HG03175 (cell line): ENCODE measurements around the gene MAP3K20.
"Not testable (repeated sequence)": the region's sequence is repeated elsewhere in the genome, so short reads cannot be mapped to it uniquely, and the experiment has no call there.

Experiments
- ATAC-seq: cut with Tn5 transposase; IDR thresholded peaks from one replicate; pipeline ENCODE4 v1.9.1; 2021; ENCODE audit warnings: mild to moderate bottlenecking, moderate library complexity; ENCODE audit not compliant: unreplicated experiment

MAP3K20 gene

DNA sequence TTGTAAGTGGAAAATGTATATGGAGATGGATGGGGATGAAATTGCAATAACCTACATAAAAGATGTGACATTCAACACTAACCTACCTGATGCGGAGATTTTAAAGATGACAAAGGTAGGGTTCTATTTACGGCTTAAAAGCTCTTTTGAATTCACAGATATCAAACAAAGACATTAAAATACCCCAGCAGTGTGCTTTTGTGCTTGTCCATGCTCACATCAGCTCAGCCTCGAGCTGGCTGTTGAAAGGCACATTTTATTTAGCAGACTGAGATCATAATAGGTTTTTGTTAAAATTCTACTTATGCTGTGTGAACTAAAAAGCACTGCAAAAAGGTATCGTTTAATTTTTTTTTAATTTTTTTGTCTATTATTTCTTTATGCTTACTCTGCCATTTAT, 183.1 kb downstream of the MAP3K20 start:
- ATAC-seq, result no peak

DNA sequence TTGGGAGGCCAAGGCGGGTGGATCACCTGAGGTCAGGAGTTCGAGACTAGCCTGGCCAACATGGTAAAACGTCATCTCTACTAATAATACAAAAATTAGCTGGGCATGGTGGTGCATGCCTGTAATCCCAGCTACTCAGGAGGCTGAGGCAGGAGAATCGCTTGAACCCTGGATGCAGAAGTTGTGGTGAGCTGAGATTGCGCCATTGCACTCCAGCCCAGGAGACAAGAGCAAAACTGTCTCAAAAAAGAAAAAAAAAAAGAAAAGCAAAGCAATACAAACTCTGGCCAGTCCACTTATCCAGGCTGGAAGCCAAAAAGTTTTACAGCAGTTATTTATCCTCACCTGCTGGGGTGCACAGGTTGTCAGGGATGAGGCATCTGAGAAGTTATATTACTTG, 186.7 kb downstream of the MAP3K20 start:
- not testable (repeated sequence) for ATAC-seq

DNA sequence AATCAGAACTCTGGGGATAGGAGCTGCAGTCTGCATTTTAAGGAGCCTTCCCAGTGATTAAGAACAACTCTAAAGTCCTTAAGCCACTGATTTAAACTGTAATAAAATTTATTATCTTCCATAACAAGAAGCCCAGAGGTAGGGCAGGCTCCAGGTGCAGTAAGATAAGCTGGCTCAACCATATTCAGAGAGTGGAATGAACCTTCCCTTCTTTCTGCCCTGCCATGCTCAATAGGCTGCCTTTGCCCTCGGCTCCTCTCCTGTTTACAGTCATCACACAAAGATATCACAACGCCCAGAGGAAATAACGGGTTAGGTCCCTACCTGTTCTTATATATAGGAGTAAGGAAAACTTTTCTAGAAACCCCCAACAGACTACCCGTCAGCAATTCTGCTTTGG, 188.5 kb downstream of the MAP3K20 start:
- no peak for ATAC-seq

DNA sequence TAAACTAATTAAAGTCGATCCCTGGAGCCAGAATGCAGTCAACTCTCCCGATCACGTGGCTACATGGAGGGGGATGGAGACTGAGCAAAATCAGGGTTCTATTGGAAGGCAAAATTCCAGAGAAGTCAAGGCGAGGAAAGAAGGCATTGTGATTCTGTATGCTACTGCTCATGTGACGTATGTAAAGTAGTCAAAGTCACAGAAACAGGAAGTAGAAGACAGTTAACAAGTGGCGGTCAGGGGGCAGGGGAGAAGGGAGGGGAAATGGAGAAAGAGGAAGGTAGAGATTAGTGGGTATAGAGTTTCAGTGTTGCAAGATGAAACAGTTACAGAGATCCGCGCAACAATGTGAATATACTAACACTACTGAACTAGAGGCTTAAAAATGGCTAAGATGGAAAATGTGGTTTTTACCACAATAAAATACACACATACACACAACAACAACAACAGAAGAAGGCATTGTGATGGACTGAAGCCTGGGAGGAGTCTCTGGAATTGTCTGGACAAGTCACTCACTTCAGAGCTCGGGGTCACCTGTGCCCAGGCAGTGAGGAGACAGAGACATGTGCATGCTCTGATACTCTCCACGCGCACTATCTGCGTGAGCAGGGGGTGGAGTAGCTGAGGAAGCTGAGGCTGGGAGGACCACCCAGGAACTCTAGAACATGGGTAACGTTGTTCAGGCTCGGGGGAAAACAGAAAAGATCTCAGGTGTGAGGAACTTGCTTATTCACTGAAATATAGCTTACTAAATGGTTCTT, 189.1 kb downstream of the MAP3K20 start:
- peak; percentile 99 for ATAC-seq

DNA sequence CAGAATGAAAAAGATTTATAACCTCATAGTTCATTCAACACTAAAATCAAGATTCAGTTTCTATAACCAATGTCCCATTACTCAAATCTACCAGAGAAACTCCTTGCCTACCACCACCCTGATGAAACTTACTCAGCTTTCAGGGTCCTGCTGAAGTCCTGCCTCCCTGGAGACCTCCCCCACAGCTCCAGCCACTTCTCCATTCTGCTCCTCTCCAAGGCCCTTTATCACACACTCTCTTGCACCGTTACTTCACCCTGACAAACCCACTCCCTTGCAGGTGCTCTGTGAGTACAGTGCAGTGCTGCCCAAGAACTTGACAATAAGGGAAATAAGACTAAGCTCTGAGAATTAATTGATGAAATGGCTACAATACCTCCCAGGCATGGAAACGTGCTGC, 195.5 kb downstream of the MAP3K20 start:
- ATAC-seq, result no peak

DNA sequence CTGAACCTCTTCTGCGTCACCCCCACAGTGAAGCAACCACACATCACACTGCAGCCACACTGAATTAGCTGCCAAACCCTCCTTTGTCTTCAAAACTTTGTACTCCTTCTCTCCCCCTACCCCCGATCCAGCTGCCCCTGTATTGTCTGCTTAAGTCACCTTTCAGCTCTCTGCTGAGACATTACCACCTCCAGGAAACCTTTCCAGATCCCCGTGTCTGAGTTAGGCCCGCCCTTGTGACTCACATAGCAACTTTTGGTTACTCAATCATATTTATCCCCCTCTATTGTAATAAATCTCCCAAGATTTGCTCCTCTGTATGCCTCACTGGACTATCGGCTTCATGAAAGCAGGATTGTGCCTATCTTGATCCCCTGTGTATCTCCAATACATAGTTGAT, 196.2 kb downstream of the MAP3K20 start:
- ATAC-seq, result no peak

DNA sequence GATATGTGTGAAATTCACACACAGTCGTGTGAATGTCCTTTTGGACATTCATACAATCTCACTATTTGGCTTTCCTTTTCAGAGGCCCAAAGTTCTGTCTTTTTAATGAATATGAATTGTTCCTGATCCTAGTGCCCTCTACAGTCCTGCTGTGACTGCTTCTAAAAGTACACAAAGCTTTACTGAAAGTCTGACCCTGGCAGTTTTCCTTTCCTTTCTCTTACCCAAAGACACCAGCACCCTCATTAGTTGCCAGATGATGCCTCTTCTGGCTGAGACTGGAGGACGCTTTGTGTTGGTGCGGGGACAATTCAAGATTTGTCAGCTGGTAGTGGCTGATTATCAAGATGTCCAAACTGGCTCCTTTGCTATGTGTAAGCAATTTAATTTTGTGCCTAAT, 197.2 kb downstream of the MAP3K20 start:
- ATAC-seq, result no peak

DNA sequence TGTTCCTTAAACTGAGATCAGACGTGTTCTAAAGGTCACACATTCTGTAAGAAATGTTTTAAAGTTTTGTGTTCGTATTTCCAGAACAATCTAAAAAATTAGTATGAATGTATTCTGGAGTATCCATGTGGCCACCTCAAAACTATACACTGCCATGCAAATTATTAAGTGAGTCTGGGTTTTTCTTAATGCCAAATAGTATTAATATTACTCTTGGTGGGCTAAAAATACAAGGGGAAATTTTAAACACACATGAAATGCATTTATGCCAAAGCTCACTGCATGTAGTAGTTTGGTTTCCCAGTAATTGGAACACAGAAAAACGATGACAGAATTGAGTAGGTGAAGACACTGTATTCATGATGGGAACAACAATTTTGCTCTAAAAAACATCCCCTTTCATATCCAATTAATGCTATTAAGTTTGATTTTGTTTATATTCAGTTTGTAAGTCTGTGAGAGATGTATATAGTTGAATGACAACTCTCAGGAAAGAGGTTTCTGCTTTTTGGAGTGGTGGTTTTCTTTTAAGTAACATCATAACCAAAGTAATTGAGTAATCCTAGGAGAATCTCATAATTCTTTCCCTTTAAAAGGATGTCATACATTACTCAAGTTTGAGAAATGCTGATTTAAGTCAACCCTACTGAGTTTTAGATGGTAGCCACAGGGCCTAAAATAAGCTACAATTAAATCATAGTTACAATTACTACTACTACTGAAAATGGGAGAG, 203.3 kb downstream of the MAP3K20 start:
- ATAC-seq, result no peak

DNA sequence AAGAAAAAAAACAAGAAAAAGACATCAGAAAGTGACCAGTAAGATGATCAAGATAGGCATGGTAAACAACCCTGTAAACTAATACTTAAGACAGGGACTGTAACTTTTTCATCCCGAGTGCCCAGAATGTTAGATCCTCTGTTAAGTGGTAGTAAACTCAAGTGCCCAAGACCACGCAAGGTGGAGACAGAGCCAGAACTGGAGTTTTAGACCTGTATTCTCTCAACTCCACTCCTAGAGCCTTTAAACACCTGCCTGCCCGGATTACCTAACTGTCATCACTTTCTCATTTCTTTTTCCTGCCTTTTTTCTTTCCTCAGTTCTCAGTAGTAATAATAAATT, 203.9 kb downstream of the MAP3K20 start:
- no peak for ATAC-seq

DNA sequence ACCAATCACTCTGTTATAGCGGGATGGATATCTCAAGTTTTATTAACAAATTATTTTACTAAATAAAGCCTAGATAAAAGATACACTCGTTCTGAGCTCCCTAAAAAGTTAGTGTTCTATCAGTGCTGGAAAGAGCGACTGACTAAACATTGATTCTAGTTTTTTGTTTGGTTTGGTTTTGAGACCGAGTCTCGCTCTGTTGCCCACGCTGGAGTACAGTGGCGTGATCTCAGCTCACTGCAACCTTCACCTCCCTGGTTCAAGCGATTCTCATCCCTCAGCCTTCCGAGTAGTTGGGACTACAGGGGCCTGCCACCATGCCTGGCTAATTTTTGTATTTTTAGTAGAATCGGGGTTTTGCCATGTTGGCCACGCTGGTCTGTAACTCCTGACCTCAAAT, 205.2 kb downstream of the MAP3K20 start:
- no peak for ATAC-seq

DNA sequence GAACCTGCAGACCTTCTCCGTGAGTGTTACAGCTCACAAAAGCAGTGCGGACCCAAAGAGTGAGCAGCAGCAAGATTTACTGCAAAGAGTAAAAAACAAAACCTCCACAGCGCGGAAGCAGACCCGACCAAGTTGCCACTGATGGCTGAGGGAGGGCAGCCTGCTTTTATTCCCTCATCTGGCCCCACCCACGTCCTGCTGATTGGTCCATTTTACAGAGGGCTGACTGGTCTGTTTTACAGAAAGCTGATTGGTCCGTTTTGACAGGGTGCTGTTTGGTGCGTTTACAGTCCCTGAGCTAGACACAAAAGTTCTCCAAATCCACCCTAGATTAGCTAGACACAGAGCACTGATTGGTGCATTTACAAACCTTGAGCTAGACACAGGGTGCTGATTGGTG, 206.3 kb downstream of the MAP3K20 start:
- not testable (repeated sequence) for ATAC-seq

DNA sequence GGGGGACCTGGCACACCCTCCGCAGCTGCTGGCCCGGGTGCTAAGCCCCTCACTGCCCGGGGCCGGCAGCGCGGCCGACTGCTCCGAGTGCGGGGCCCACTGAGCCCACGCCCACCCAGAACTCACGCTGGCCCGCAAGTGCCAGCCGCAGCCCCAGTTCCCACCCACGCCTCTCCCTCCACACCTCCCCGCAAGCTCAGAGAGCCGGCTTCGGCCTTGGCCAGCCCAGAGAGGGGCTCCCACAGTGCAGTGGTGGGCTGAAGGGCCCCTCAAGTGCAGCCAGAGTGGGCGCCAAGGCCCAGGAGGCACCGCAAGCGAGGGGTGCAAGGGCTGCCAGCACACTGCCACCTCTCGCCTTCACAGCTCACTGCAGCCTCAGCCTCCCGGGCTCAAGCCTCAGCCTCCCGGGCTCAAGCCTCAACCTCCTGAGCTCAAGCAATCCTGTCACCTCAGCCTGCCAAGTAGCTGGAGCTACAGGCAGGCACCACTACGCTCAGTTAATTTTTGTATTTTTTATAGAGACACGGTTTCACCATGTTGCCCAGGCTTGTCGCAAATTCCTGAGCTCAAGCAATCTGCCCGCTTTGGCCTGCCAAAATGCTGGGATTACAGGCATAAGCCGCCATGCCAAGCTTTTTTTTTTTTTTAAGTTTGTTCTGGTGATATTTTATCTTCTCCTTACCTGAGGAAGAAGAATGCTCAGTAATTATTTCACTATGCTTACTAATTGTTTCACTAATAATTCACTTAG, 207.3 kb downstream of the MAP3K20 start:
- ATAC-seq, result no peak

DNA sequence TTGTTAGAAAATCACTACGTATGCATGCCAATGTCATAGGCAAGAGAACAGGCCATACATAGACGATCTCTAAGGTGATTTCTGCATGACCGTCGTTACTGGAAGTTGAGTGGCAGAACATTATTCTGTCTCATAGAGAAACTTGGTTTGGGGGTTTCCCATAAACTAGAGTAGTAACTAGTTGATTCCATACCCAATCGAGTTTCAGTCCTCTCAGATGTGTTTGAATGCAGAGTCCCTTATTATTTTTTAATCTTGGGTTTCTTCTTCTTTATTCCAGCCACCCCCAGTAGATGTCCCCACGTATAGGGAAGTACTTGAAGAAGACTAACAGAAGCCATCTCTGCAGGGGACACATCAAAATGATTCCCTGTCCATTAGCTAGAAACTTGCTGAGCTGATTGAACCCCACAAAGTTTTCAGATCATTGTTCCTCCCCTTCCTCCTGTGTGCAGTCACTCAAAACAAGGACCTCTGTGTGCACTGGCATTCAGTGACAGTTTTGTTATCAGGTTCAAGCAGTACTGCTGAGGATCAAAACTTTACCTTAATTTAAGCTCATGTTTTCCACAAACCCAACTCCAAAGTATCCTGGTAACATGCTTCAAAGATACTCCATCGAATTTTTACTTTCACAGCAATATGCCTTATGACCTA, 210.6 kb downstream of the MAP3K20 start:
- peak; percentile 61 for ATAC-seq

DNA sequence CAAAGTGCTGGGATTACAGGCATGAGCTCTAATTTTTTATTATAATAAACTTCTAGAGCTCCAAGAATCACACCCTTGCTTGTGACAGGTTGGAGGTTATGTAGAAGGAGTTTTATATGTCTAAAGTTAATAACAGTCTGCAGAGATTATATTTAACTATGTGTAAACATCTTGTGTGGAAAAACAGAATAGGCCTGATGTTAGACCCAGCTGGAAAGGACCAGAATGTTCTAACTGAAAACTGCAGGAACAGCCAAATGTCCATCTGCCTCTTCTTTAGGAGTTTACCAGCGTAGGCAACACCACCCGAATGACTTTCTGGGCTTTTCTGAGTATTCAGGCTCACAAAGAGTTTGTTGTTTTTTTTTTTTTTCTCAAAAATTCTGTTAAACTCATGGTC, 211.9 kb downstream of the MAP3K20 start:
- ATAC-seq, result no peak

DNA sequence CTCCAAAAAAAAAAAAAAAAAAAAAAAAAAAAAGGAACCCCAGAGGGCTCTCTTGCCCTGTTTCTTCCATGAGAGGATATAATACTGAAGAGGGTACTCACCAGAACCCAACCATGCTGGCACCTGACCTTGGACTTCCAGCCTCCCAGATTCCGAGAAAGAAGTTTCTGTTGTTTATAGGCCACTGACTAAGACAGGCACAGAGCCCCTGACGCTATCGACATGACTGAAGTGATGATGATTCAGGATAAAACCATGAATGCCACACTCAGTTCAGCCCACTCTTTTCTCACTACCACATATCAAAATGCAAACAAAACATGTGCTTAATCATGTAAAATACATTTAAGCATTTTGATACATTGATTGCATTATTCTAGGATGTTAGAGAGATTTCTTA, 212.9 kb downstream of the MAP3K20 start:
- ATAC-seq, result no peak

DNA sequence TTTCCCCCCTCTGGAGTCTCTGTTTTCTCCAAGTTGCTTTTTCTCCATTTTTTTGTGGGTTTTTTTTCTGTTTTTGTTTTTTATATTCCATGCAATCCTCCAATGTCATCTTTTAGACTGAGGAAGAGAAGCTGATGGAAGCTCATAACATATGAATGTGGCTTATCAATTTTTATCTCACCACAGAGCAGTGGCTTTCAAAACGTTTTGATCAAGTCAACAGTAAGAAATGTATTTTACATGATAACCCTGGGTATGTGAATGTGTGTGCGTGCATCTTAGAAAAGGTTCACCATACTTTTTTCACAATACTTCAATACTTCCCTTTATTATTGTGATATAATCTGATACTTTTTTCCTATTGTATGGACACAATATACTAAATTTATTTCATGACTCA, 214.4 kb downstream of the MAP3K20 start:
- ATAC-seq, result no peak

DNA sequence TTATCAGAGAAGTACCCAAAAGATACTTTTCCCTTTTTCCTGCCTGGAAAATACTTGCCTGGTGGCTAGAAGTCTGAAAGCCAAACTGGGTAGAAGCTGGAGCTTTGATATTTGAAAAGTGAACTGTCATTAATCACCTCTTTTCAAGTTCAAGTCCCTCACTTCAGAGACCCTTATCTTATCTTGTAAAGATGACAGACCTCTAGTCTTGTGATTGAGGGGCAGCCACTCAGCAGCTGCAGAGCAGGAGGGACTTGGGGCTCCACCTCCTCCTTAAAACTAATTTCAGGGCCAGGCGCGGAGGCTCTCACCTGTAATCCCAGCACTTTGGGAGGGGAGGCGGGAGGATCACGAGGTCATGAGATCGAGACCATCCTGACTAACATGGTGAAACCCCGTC, 214.9 kb downstream of the MAP3K20 start:
- ATAC-seq, result no peak

DNA sequence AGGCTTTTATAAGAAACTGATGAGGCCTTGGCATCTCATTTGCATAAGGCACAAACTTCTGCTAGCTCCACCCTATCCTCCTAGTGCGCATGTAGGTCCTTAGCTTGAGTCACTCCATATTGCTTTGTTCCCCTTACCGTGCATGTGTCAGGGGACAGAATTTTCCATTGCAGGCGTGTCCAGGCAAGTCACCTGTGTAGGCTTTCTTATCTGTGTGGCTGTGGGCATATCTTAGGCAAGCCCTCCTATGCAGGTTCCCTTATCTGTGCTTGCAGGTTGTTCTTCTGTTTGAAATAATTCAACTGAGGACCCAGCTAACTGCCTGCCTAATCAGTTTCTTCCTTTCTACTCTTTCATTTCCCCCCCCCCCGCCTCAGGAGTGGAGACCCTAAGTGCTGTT, 215.8 kb downstream of the MAP3K20 start:
- ATAC-seq, result no peak

DNA sequence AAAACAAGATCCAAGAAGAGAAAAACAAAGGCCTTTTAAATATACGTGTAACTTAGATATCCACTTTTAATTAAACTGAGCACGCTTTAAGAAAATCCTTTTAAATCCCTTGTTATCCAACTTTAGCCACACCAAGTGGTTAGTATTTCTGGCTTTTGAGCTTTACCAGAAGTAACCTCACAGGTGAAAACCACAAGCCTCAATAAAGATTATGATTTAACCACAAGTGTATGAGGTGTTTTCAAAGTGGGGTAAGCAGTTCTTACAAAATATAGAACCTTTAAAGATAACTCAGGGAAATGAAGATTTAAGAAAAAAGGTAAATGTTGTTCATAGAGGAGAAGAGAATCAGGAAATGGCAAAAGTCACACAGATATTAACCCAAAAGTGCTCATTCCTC, 220.6 kb downstream of the MAP3K20 start:
- ATAC-seq, result no peak

DNA sequence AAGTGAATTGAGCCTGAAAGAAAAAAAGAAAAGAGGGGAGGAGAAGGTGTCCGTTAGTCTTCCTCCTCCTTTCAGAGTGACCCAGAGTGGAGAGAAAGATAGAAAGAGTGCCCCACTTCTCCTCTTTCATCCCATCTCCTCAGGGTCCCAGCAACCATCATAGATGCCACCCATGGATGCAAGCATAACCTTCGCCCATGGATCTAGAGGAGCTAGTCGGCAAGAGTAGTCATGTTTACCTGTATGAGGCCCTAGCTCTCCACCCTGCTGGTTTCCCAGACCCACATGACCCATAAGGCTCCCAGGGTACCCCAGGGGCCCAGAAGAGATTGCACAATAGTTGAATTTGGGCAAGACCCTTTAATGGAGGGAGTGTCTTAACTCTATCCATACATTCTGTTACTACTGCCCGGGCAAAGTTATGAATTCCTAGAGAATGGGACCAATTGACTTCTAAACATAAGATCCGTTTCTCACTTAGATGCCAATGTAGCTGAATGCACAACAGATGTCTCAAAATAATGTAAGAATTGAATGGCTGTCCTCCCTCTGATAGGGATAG, 223.0 kb downstream of the MAP3K20 start:
- no peak for ATAC-seq

DNA sequence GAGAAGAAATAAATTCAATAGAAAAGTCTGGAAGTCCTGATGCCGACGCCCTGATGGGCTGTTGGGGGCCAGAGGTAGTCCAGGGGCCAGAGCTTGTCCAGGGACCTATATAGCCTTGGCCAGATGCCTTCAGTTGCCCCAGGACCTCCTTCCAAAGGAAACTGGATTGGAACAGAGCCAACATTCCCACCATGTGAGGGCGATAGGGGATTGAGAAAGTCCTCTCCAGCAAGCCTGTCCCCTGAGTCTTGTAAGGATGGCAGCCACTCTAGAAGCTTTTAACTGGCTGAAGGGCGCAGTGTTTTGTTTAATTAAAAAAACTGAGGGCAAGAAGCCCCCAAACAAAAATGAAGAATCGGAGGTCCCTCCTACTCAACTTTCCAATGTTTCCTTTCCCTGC, 224.1 kb downstream of the MAP3K20 start:
- ATAC-seq, result no peak
